CD4-positive, alpha-beta T cell treated with Interleukin-6 for 4 hours (primary cell): Measurements from ENCODE around the gene COL5A1.

Source experiments
- DNase-seq: peaks from one replicate; pipeline ENCODE4 v3.0.0-alpha.2; 2020; ENCODE audit warnings: mixed read lengths

COL5A1 gene

GRCh38 chr9:134825025-134825424 lies 183.4 kb downstream of the COL5A1 start:
- DNase-seq, result no peak

GRCh38 chr9:134826336-134827285 lies 185.0 kb downstream of the COL5A1 start:
- no peak for DNase-seq

GRCh38 chr9:134827559-134827958 lies 186.0 kb downstream of the COL5A1 start:
- DNase-seq, result no peak

- DNase-seq, result no peak
Measured at GRCh38 chr9:134827993-134828392, 186.4 kb downstream of the COL5A1 start.

- no peak for DNase-seq
Measured at GRCh38 chr9:134828892-134829291, 187.3 kb downstream of the COL5A1 start.

GRCh38 chr9:134829356-134829937 lies 187.8 kb downstream of the COL5A1 start:
- DNase-seq, result no peak

DNA sequence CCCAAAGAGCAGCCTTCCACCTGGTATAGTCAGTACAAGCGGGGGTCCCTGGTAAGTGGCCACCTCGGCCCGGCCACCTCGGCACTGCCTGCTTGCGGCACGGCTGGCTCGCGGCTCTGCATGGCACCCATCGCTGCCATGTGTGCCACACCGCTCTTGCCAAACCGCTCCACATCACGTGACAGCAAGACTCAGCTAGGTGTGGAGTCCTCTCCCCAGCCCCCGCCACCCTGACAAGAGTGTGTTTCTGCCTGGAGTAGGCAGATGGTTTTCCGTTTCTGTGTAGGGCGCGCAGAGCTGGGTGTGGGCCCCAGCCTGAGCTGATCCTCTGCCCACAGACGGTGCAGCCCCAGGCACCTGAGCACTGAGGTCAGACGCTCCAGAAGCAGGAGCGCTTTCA lies 188.5 kb downstream of the COL5A1 start:
- no peak for DNase-seq

DNA sequence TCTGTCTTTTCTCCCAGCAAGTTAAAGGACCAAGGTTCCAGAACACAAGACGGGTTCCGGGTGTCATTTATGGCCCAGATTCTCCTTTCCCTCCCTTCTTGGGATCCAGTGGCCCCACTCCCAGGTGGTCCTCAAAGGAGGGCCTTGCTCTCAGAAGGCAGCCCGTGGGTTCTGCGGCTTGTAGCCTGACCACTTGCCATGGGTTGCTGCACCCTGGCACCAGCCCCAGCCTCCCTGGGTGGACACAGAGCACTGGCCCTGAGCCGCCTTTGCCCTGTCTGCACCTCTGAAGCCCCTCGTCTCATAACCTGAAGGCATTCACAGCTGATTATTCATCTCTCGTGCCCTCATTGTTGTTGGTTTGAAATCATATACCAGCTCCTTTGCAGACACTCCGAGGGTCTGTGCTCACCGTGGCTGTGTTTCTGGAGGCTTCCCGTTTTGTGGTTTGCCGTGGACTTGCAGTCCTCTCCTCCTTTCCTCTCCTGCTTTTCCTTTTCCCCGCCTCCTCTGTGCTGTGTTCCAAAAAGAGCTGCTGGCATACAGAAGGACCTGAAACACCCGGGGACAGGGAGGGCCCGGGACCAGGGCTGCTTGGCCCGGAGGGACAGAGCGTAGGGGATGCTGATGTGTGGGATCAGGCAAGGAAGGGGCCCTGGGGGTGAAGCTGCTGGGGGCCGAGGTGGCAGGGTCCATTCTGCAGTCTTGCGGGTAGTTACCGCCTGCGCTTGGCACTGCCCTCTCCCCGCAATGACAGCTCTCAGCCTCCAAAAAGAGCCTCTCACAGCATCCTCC lies 189.5 kb downstream of the COL5A1 start:
- DNase-seq, result no peak

- no peak for DNase-seq
Measured at GRCh38 chr9:134832471-134832870, 190.9 kb downstream of the COL5A1 start.

- DNase-seq, result no peak
Measured at GRCh38 chr9:134833294-134833880, 191.8 kb downstream of the COL5A1 start.

DNA sequence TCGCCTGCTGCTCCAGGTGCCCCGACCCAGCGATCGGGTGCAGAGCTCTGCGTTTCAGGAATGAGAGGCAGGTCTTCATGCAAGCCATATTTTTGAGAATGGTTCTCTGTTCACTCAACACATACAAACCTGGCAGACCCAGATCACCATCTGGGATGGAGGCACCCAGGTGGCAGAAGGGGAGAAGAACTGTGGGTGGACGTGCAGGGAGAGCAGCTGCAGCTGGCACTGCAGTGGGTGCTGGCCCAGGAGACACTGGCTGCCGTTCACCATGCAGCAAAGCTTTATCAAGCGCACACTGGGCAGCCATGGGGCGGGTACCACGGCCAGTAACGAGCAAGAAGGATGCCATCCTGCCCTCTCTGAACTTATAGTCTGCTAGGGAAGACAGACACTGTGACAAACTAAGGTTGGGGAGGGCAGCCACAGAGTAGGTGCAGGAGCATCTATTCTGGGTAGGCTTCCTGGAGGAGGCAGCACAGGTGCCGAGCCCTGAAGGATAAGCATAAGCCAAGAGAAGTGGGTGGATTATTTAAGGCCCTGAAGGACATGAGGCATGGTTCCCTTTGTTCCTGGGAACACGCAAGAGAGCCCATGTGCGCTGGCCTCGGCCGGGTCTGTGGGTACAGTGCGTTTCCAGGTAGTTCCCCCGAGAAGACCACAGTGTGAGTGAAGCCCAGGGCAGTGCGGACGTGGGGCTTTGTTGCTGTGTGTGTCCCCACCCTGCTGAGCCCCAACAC lies 192.8 kb downstream of the COL5A1 start:
- DNase-seq, result no peak

DNA sequence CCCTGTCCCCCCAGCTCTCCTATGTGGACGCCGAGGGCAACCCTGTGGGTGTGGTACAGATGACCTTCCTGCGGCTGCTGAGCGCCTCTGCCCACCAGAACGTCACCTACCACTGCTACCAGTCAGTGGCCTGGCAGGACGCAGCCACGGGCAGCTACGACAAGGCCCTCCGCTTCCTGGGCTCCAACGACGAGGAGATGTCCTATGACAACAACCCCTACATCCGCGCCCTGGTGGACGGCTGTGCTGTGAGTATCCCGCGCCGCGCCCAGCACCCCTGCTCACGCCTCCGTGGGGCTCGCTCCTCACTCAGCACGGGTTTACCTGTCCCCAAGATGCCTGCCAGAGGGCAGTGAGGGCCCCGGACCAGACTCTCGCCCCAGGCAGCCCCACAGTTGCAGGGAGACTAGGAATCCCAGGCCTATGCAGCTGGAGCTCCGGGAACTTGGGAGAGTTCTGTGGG lies 193.4 kb downstream of the COL5A1 start:
- DNase-seq, result no peak

DNA sequence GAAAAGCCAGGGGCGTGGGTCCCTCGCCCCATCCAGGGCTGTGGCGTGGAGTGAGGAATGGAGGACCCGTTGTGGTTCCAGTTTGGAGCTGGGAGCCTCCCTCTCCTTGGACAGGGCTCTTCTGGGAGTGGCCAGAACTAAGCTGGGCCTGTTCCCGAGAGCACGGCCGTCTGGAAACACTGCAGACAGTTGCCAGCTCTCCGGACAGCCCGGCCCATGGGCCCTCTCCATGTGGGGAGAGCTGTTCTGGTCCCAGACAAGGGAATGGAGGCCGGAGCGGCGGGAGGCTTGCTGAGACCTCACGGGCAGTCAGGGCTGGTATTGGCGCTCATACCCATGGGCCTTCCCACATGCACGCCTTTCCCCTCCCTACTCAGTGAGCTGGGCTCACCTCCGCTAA lies 193.8 kb downstream of the COL5A1 start:
- no peak for DNase-seq

GRCh38 chr9:134835987-134836386 lies 194.4 kb downstream of the COL5A1 start:
- DNase-seq, result no peak

DNA sequence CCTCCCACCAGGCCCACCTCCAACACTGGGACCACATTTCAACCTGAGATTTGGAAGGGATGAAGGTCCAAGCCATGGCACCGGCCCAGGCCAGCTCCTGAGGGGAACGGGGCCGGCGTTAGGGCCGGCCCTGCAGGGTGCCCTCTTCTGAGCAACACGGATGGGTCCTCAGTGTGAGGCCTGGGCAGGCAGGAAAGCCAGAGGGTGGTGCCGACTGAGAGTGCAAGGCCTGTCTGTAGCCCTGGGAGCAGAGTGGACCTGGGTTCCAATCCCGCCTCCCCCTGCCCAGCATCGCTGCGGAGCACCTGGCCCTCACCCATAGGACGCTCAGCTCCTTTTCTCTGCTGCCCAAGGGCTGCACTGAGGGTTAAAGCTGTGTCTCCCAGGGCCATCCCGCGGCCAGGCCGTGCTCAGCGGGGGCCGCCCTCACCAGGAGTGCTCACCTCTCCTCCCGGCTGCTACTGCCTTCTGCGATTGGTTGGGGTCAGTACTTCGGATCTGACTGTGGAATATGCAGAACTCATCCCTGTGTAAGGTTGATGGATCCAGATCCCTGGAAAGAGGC lies 194.9 kb downstream of the COL5A1 start:
- DNase-seq, result no peak

DNA sequence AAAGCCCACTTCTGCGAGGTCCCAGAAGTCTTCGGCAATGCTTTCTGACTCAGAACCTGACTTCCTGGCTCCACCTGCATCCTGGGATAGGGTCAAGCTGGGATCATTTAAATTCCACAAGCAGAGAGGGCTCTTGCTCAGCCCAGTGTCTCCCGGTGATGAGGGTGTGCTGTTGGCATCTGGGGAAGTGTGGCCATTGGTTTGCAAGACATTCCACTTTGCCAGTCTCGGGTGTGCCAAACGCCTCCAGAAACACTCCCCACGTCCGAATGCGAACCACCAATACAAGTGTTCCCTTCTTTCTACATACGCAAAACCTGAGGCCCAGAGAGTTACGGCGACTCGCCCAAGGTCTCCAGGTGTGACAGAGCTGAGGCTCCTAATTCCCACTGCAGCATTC lies 195.9 kb downstream of the COL5A1 start:
- DNase-seq, result no peak

- DNase-seq, result no peak
Measured at GRCh38 chr9:134838651-134839454, 197.2 kb downstream of the COL5A1 start.

GRCh38 chr9:134839455-134840125 lies 198.0 kb downstream of the COL5A1 start:
- DNase-seq, result no peak

- no peak for DNase-seq
Measured at GRCh38 chr9:134840511-134840910, 198.9 kb downstream of the COL5A1 start.

GRCh38 chr9:134841180-134841904 lies 199.7 kb downstream of the COL5A1 start:
- DNase-seq, result no peak
